Testis (tissue), 3 donors: Measurements from ENCODE around the gene H2BK1. TPM values are rescaled to one million over a fixed set of nuclear protein-coding genes. Genes with fewer than 3 reads are reported as not detected.

ENCODE experiments used
- DNase-seq: peaks from one replicate; pipeline ENCODE4 v3.0.0-alpha.2; 2019
- H3K27ac ChIP-seq, 2 donors: fragments of 200-600 bp; sonication (generic); one replicate each; pipeline ENCODE4 v1.5.1; 2019
- H3K27me3 ChIP-seq: fragments of 200-600 bp; sonication (generic); one replicate; pipeline ENCODE4 v1.5.1; 2019
- H3K36me3 ChIP-seq: fragments of 200-600 bp; sonication (generic); one replicate; pipeline ENCODE4 v1.5.1; 2017; ENCODE audit warnings: low read depth; ENCODE audit errors: missing control alignments
- H3K4me1 ChIP-seq: fragments of 200-600 bp; sonication (generic); one replicate; pipeline ENCODE4 v1.5.1; 2019
- H3K4me3 ChIP-seq, 2 donors: fragments of 200-600 bp; sonication (generic); one replicate each; pipeline ENCODE4 v1.5.1; 2017 to 2019
- H3K9me3 ChIP-seq: fragments of 200-600 bp; sonication (generic); one replicate; pipeline ENCODE4 v1.5.1; 2017
- POLR2A ChIP-seq: fragments of 450-650 bp; IDR thresholded peaks from one replicate; pipeline ENCODE4 v1.6.1; 2017; ENCODE audit warnings: antibody characterized with exemption, mild to moderate bottlenecking, moderate library complexity
- WGBS, 2 donors: methylation state at CpG; one replicate each; pipeline ENCODE4 v1.1.5; 2018; 5-methylcytosine and 5-hydroxymethylcytosine counted together
- intact Hi-C: fragments of 100-400 bp; cut with DNase I; formaldehyde crosslinking; loops from one replicate; pipeline ENCODE4 v1.15.1; 2023; ENCODE audit warnings: low total_unique reads
- polyA plus RNA-seq: library from polyadenylated mRNA; stranded (reverse); fragments of 350-450 nt; fragmentation: Illumina TruSeq; extraction: RNeasy Lipid Tissue Mini Kit (QIAGEN cat#74804); gene quantifications from one replicate; pipeline ENCODE4 v1.2.3, GENCODE V29; 2014; ENCODE audit warnings: low read depth, low replicate concordance; ENCODE audit not compliant: insufficient read depth
- total RNA-seq, 2 donors: library from RNA; depleted of rRNA; stranded (reverse); fragments of >200 nt; gene quantifications; one replicate each; pipeline ENCODE4 v1.2.3, GENCODE V29; 2016
- TF ChIP-seq, protein P1 (sequence below), 3 experiments: fragments of 450-650 bp in 2 of 3; fragments of 200-600 bp in 1 of 3; sonication (generic) in 1 of 3; IDR thresholded peaks; one replicate each; pipeline ENCODE4 v1.5.1; 2016 to 2019; ENCODE audit warnings: antibody characterized with exemption in 3 of 3, mild to moderate bottlenecking in 2 of 3, moderate library complexity in 1 of 3

The H2BK1 gene
- total and polyA plus RNA-seq, 3 donors from 2014 or later, result not detected

DNA sequence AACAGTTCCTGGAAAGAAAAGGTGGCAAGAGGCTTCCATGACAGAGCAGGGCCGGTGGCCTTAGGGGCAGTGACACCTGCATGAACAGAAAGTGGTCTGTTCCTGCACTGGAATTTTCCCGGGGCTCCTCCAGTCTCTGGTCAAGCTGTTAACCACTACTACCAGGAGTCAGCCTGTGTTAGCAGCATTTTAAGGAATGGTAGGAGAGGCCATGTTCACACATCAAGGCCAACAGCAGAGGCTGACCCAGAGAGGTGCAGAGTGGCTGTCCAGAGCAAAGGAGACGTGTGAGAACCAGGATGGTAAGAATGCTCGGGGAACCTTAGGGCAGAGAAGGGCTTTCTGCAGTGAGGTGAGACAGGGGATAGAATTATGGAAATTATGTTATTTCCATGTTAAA is 8.5 kb downstream of the H2BK1 start:
- TF ChIP-seq, protein P1, sequence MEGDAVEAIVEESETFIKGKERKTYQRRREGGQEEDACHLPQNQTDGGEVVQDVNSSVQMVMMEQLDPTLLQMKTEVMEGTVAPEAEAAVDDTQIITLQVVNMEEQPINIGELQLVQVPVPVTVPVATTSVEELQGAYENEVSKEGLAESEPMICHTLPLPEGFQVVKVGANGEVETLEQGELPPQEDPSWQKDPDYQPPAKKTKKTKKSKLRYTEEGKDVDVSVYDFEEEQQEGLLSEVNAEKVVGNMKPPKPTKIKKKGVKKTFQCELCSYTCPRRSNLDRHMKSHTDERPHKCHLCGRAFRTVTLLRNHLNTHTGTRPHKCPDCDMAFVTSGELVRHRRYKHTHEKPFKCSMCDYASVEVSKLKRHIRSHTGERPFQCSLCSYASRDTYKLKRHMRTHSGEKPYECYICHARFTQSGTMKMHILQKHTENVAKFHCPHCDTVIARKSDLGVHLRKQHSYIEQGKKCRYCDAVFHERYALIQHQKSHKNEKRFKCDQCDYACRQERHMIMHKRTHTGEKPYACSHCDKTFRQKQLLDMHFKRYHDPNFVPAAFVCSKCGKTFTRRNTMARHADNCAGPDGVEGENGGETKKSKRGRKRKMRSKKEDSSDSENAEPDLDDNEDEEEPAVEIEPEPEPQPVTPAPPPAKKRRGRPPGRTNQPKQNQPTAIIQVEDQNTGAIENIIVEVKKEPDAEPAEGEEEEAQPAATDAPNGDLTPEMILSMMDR (IDR thresholded peaks at IDR 0.05), result no peak
- no peak for TF ChIP-seq POLR2A
- H3K27me3 ChIP-seq, result no peaks in the 10 kb centered on the region
- intact Hi-C loops, result no loop called here
- WGBS, 2 donors, result 89 to 98% methylated on average over 4 of the region's 4 CpGs
- H3K27ac ChIP-seq, result no peak overlapping the region
- no peaks in the 10 kb centered on the region for H3K36me3 ChIP-seq
- no peaks in the 10 kb centered on the region for H3K4me1 ChIP-seq
- no peak for DNase-seq
- H3K4me3 ChIP-seq, result no peak overlapping the region
- H3K9me3 ChIP-seq, result no peaks in the 10 kb centered on the region

DNA sequence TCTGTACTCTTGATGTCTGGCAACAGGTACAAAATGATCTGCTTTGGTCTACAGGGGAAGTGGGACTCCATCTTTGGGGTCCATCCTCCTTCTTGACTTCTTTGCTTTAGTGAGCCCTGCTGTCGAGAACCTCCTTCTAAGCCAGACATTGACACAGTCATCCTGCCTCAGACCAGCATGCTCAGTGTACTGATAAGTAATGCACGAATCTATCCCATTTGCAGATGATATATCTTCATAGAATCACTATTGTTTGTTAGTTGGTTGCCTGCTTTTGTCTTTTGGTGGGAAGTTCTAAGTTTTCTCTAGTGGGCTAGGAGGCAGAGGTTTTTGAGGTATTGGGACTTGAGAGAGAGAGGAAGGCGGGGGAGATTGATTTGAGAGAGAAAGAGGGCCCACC is 8.9 kb downstream of the H2BK1 start:
- H3K4me3 ChIP-seq, result no peak overlapping the region
- H3K9me3 ChIP-seq, result no peaks in the 10 kb centered on the region
- H3K36me3 ChIP-seq, result no peaks in the 10 kb centered on the region
- 83 to 91% methylated on average over 3 of the region's 3 CpGs for WGBS, 2 donors
- intact Hi-C loops, result no loop called here
- no peaks in the 10 kb centered on the region for H3K4me1 ChIP-seq
- no peak for DNase-seq
- H3K27me3 ChIP-seq, result no peaks in the 10 kb centered on the region
- H3K27ac ChIP-seq, result no peak overlapping the region
- TF ChIP-seq, protein P1 (IDR thresholded peaks at IDR 0.05), result no peak
- TF ChIP-seq POLR2A, result no peak

DNA sequence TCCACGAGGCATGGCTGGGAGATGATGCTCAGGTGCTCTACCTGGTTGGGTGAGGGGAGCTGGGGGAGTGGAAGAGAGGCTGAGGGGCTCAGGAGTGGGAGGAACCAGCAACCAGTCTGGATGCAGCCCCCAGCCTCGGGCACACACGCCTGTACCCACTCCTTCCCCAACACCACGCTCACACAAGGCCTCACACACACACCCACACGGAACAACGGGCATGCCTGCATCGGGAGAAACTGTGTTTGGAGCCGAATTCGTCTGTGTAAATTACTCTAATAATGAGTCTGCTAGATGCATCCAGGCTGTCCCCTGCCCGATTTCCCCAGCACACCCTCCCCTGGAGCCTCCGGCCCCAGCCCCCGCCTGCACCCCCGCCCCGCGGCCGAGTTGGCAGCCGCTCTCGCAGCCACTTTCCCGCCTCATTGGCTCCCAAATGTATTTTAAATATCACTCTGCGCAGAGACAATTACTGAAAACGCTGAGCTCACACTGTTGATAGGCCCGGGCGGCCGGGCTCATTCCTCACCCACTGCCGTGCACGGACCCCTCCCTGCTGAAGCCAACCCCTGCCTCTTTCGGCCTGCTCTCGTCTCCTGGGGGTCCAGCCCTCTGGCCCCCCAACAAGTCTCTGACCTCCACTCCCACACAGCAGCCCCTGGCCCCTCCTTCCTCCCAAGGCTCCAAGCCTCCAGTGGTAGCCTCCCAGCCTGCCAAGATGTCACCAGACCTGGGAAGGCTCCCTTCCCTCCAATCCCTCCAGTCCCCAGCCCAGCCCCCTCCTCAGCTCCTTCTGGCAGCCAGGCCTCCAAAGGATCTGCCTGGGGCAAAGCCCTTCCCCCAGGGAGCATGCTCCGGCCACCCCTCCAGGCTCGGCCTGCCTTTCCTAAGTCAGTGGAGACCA is 11.1 kb downstream of the H2BK1 start:
- H3K4me1 ChIP-seq, result no peaks in the 10 kb centered on the region
- intact Hi-C loops, result no loop called here
- no peak overlapping the region for H3K4me3 ChIP-seq
- no peaks in the 10 kb centered on the region for H3K36me3 ChIP-seq
- WGBS, 2 donors, result 48 to 52% methylated on average over 12 to 30 of the region's 30 CpGs
- TF ChIP-seq, protein P1 (IDR thresholded peaks at IDR 0.05), result no peak
- TF ChIP-seq POLR2A, result no peak
- no peaks in the 10 kb centered on the region for H3K27me3 ChIP-seq
- peak; percentile 24 for DNase-seq
- H3K9me3 ChIP-seq, result no peaks in the 10 kb centered on the region
- peak overlapping the region in 1 of 2 donors; percentile 24 for H3K27ac ChIP-seq

DNA sequence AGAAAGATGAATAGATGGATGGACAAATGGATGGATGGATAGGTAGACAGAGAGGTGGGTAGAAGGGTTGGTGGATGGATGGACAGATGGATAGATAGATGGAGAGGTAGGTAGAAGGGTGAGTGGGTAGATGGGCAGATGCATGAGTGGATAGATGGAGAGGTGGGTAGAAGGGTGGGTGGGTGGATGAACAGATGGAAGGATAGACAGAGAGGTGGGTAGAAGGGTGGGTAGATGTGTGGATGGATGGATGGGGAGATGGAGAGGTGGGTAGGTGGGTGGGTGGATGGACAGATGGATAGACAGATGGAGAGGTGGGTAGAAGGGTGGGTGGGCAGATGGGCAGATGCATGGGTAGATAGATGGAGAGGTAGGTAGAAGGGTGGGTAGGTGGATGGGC is 12.4 kb downstream of the H2BK1 start:
- no peak for TF ChIP-seq POLR2A
- TF ChIP-seq, protein P1 (IDR thresholded peaks at IDR 0.05), result no peak
- no peak for DNase-seq
- H3K36me3 ChIP-seq, result no peaks in the 10 kb centered on the region

More for the DNA sequence above, 12.4 kb downstream of the H2BK1 start:
- Histone ChIP-seq H3K4me3 (no peak overlapping the region), H3K27ac (no peak overlapping the region), H3K4me1 (no peaks in the 10 kb centered on the region), H3K27me3 (no peaks in the 10 kb centered on the region), H3K9me3 (no peaks in the 10 kb centered on the region)
- intact Hi-C loops, result no loop called here
